HTR-8/SVneo (cell line): ENCODE measurements around the gene SGTA.
A peak's percentile ranks its signal among the peaks of the same experiment; 100 is the strongest.
"Not testable (repeated sequence)": the region's sequence is repeated elsewhere in the genome, so short reads cannot be mapped to it uniquely, and the experiment has no call there.

Source experiments
- DNase-seq: peaks from one replicate; pipeline ENCODE4 v3.0.0; 2011; ENCODE audit warnings: low spot score, mixed read lengths; ENCODE audit not compliant: insufficient read length
- FAIRE-seq: peaks from 2 replicates; lab custom pipeline; 2011; peaks lifted over from hg19 to GRCh38; lab: Jason Lieb, UNC

The SGTA gene

GRCh38 chr19:2782936-2783780 lies at the start of gene SGTA:
Gene SGTA (minus strand): TSS chr19:2783273. CDS start chr19:2769068, 14,205 bp downstream.
- peak; percentile 86 for FAIRE-seq
- DNase-seq: peak; percentile 96

GRCh38 chr19:2827840-2828489 lies 44.9 kb upstream of the SGTA start:
- no peak for FAIRE-seq

GRCh38 chr19:2827022-2827421 lies 43.9 kb upstream of the SGTA start:
- DNase-seq: no peak
- no peak for FAIRE-seq

More at GRCh38 chr19:2827840-2828489, 44.9 kb upstream of the SGTA start:
- DNase-seq: no peak

- FAIRE-seq: no peak
- DNase-seq: no peak
These were observed 41.1 kb upstream of the SGTA start for GRCh38 chr19:2824129-2824528.

- DNase-seq: no peak
- no peak for FAIRE-seq
These were observed 40.6 kb upstream of the SGTA start for GRCh38 chr19:2823646-2824045.

GRCh38 chr19:2822846-2823245 lies 39.8 kb upstream of the SGTA start:
- FAIRE-seq: no peak
- DNase-seq: no peak

GRCh38 chr19:2820112-2820702 lies 37.1 kb upstream of the SGTA start:
- FAIRE-seq (no peak), DNase-seq (peak; percentile 13)

GRCh38 chr19:2819540-2820111 lies 36.6 kb upstream of the SGTA start, which contains the start of gene ZNF554:
Gene ZNF554 (plus strand): TSS chr19:2819868. CDS start chr19:2820072, 204 bp downstream.
- DNase-seq: peak; percentile 92
- peak; percentile 49 for FAIRE-seq

GRCh38 chr19:2817237-2817829 lies 34.3 kb upstream of the SGTA start:
- not testable (repeated sequence) for FAIRE-seq, DNase-seq

- FAIRE-seq: no peak
- DNase-seq: no peak
These were observed 33.6 kb upstream of the SGTA start for GRCh38 chr19:2816641-2817040.

GRCh38 chr19:2815923-2816322 lies 32.9 kb upstream of the SGTA start:
- DNase-seq: no peak
- FAIRE-seq: no peak

- no peak for FAIRE-seq
- no peak for DNase-seq
These were observed 32.1 kb upstream of the SGTA start for GRCh38 chr19:2815191-2815614.

GRCh38 chr19:2814426-2814825 lies 31.4 kb upstream of the SGTA start:
- FAIRE-seq: no peak

GRCh38 chr19:2813235-2814160 lies 30.4 kb upstream of the SGTA start:
- DNase-seq (no peak), FAIRE-seq (no peak)

More at GRCh38 chr19:2814426-2814825, 31.4 kb upstream of the SGTA start:
- DNase-seq: no peak

GRCh38 chr19:2812414-2813234 lies 29.6 kb upstream of the SGTA start:
- DNase-seq: no peak
- no peak for FAIRE-seq

- DNase-seq: no peak
- no peak for FAIRE-seq
These were observed 28.8 kb upstream of the SGTA start for GRCh38 chr19:2811735-2812413.

- DNase-seq: no peak
- FAIRE-seq: no peak
These were observed 28.2 kb upstream of the SGTA start for GRCh38 chr19:2811221-2811722.
